NCI-H82 treated with DMSO at 0.1 percent for 48 hours (cell line): ENCODE measurements around the gene IFT52.

Experiments
- DNase-seq: peaks from one replicate; lab custom pipeline; 2025; ENCODE audit not compliant: unreplicated experiment; lab: John Stamatoyannopoulos, UW

Gene IFT52

GRCh38 chr20:43686820-43687219, 96.1 kb downstream of the IFT52 start:
- DNase-seq: no peak

- DNase-seq: no peak
Measured at GRCh38 chr20:43689165-43689564, 98.4 kb downstream of the IFT52 start.

- no peak for DNase-seq
Measured at GRCh38 chr20:43690943-43691598, 100.3 kb downstream of the IFT52 start.

- DNase-seq: no peak
Measured at GRCh38 chr20:43691928-43692524, 101.3 kb downstream of the IFT52 start.

- no peak for DNase-seq
Measured at GRCh38 chr20:43694763-43695162, 104.0 kb downstream of the IFT52 start.

GRCh38 chr20:43695571-43695970, 104.8 kb downstream of the IFT52 start:
- DNase-seq: no peak
